ENCODE measurements around the gene MRPS18A. TPM values are rescaled to one million over a fixed set of nuclear protein-coding genes. Genes with fewer than 3 reads are reported as not detected.
"Not testable (repeated sequence)": the region's sequence is repeated elsewhere in the genome, so short reads cannot be mapped to it uniquely, and the experiment has no call there.

The MRPS18A gene
- total and polyA plus RNA-seq, 9 of the 15 experiments (the other 6 are each of a cell fraction or from before 2014, with no cell fraction given): 87.5 to 243 (median 125) TPM

DNA sequence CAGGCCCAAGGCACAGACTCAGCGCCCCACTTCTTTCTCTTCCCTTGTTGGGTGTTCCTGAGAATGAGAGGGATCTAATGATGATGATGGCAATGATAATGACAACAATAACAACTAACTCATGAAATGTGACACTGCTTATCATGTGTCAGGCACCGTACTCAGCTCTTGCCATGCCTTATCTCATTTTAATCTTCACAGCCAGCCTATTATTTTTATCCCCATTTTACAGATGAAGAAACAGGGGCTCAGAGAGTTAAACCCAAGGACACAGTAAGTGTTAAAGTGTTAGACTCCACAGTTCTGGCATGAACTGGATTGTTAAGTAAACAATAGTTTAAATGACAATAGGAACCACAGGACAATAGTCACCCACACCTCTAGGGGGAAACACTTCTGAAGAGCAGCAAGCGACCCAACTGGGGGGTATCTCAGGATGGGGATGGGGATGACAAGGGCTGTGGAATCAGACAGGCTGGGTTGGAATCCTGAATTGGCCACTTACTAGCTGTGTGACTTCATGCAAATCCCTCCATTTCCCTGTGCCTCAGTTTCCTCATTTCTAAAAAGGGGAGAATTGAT lies 30.3 kb downstream of the MRPS18A start (continued):
- TF ChIP-seq HEY1 (CRISPR knock-in tag; IDR thresholded peaks at IDR 0.05; ENCODE audit: borderline replicate concordance) (no peak), FOXA3 (CRISPR knock-in tag; conservative IDR thresholded peaks at IDR 0.05 in 1 of 2, IDR thresholded peaks at IDR 0.05 in 1 of 2) (0 out of 4 replicates have a peak, but pooled peaks of 1 of the 2 experiments have one; percentile 17), RCOR1 (IDR thresholded peaks at IDR 0.05; ENCODE audit: borderline replicate concordance in 1 of 2, low read depth in 2 of 2, low read length in 2 of 2) (peak in 1 of 2 experiments; percentile 32; a peak in 1 of 4 replicates), CHD4 (IDR thresholded peaks at IDR 0.05; ENCODE audit: insufficient read depth, insufficient replicate concordance, low read depth, low read length, poor library complexity, severe bottlenecking) (peak; percentile 55), RBM25 (IDR thresholded peaks at IDR 0.05; ENCODE audit: low read depth, low read length, severe bottlenecking) (peak; percentile 86)

DNA sequence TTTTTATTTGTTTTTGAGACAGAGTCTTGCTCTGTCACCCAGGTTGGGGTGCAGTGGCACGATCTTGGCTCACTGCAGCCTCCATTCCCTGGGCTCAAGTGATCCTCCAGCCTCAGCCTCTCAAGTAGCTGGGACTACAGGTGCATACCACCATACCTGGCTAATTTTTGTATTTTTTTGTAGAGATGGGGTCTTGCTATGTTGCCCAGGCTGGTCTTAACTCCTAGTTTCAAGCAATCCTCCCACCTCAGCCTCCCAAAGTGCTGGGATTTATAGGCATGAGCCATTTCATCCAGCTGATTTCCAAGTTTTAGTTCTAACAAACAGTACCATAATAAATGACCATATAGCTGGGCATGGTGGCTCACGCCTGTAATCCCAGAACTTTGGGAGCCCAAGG lies 34.8 kb downstream of the MRPS18A start:
- BruUV-seq (replicated peaks); CTCF ChIA-PET (ENCODE audit: low intra/inter-chr PET ratio): not testable (repeated sequence)

More for the DNA sequence above, 34.8 kb downstream of the MRPS18A start:
- FAIRE-seq; ATAC-seq; H3K36me3 ChIP-seq (ENCODE audit: control insufficient read depth, insufficient read depth, low read length); DNase-seq (ENCODE audit: extremely low read depth in 1 of 4, low spot score in 3 of 4); H3K4me3 ChIP-seq; intact Hi-C loops (cut with micrococcal nuclease); in situ Hi-C loops (cut with MboI); H3K27me3 ChIP-seq (ENCODE audit: control insufficient read depth in 2 of 2, insufficient read depth in 2 of 2, low read length in 2 of 2); H2AFZ ChIP-seq (ENCODE audit: low read depth, low read length); H4K20me1 ChIP-seq (replicated peaks; ENCODE audit: control insufficient read depth, insufficient read depth, low read length); H3K4me2 ChIP-seq (ENCODE audit: insufficient read depth, low read length); H3K9me1 ChIP-seq (ENCODE audit: control insufficient read depth, insufficient read depth, low read length); H3K4me1 ChIP-seq (replicated peaks in 1 of 2; ENCODE audit: control insufficient read depth in 2 of 2, insufficient read depth in 2 of 2, low read length in 2 of 2); H3K9me3 ChIP-seq (replicated peaks; ENCODE audit: control insufficient read depth, insufficient read depth, low read depth, low read length); H3K9ac ChIP-seq (ENCODE audit: insufficient read depth in 1 of 2, low read depth in 2 of 2, low read length in 2 of 2); H3K27ac ChIP-seq (ENCODE audit: extremely low read depth, low read depth, low read length); H3K79me2 ChIP-seq (ENCODE audit: control insufficient read depth, insufficient read depth, low read length): not testable (repeated sequence)
- TF ChIP-seq ZNF121 (CRISPR knock-in tag; conservative IDR thresholded peaks at IDR 0.05) (peak; percentile 93), BCOR (IDR thresholded peaks at IDR 0.05) (peak; percentile 47; the same call in 1 of the 2 replicates)
- POLR2A ChIA-PET: interaction anchor here (0.7 to 1.6 kb wide), 4 partner anchors 13 to 39 kb away, joined by 3 to 9 read pairs (median 4); partner anchors contain the start of gene GTPBP2
- WGBS (ENCODE audit: insufficient coverage, low coverage, missing lambda C conversion rate): 60% methylated on average over 2 of the region's 2 CpGs
